ENCODE results near the gene NIT1.

NIT1 gene

GRCh38 chr1:161071886-161072371 is 46.0 kb upstream of the NIT1 start:
- peak; percentile 84 for DNase-seq
- H3K4me3 ChIP-seq (ENCODE audit: low read depth, low read length) = no peak overlapping the region
- H3K9me3 ChIP-seq (ENCODE audit: severe bottlenecking) = no peaks in the 10 kb centered on the region
- no peaks in the 10 kb centered on the region for H3K27me3 ChIP-seq (ENCODE audit: insufficient read depth, low read depth, severe bottlenecking)
- TF ChIP-seq CTCF (IDR thresholded peaks at IDR 0.05; ENCODE audit: low read depth, low read length) = peak; percentile 86
- H3K27ac ChIP-seq = no peak overlapping the region
- no peaks in the 10 kb centered on the region for H3K36me3 ChIP-seq

DNA sequence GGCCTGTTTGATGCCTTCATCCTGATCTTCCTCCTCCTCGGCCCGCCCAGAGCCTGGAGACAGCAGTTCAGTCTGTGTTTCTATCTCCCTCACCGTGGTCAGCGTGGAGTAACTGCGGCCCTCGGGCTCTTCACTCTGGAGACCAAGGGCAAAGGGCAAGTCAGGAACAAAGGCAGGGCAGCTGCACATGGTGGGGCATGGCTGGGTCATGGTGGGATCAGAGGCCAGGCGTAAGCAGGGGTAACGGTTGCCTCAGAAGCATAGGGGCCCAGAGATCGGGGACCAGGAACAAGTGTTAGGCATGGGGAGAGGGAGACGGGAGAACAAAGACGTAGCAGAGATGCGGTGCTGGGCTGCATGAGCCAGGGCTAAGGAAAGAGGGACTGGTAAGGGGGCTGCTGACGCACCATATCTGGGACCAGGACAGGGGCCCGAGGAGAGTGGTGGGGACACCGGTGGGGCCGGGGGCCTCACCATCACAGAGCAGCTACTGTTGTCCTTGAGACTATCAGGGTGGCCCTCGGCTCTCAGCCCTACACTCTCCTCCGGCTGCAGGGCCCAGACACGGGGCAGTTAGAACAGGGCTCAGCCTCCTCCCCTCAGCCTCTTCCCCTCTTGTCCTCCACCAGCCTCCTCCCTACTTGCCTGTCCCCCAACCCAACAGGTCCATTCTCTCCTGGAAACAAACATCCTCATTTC is 45.0 kb upstream of the NIT1 start:
- no peak for TF ChIP-seq CTCF (IDR thresholded peaks at IDR 0.05; ENCODE audit: low read depth, low read length)
- no peak overlapping the region for H3K27ac ChIP-seq

GRCh38 chr1:161073474-161074121 is 44.3 kb upstream of the NIT1 start:
- no peaks in the 10 kb centered on the region for H3K27me3 ChIP-seq (ENCODE audit: insufficient read depth, low read depth, severe bottlenecking)

More for the DNA sequence above, 45.0 kb upstream of the NIT1 start:
- Histone ChIP-seq H3K36me3 (no peaks in the 10 kb centered on the region), H3K9me3 (ENCODE audit: severe bottlenecking) (no peaks in the 10 kb centered on the region), H3K27me3 (ENCODE audit: insufficient read depth, low read depth, severe bottlenecking) (no peaks in the 10 kb centered on the region), H3K4me3 (ENCODE audit: low read depth, low read length) (no peak overlapping the region)
- DNase-seq = no peak

GRCh38 chr1:161074676-161075368 is 43.1 kb upstream of the NIT1 start:
- peak; percentile 50 for DNase-seq
- H3K27me3 ChIP-seq (ENCODE audit: insufficient read depth, low read depth, severe bottlenecking) = no peaks in the 10 kb centered on the region
- H3K27ac ChIP-seq = no peak overlapping the region
- H3K9me3 ChIP-seq (ENCODE audit: severe bottlenecking) = no peaks in the 10 kb centered on the region
- H3K4me3 ChIP-seq (ENCODE audit: low read depth, low read length) = no peak overlapping the region
- no peak for TF ChIP-seq CTCF (IDR thresholded peaks at IDR 0.05; ENCODE audit: low read depth, low read length)
- H3K36me3 ChIP-seq = no peaks in the 10 kb centered on the region

More at GRCh38 chr1:161073474-161074121, 44.3 kb upstream of the NIT1 start:
- no peak overlapping the region for H3K27ac ChIP-seq
- H3K4me3 ChIP-seq (ENCODE audit: low read depth, low read length) = no peak overlapping the region
- peak; percentile 38; the same call in 1 of the 2 replicates for TF ChIP-seq CTCF (IDR thresholded peaks at IDR 0.05; ENCODE audit: low read depth, low read length)
- H3K36me3 ChIP-seq = no peaks in the 10 kb centered on the region
- peak; percentile 41 for DNase-seq
- no peaks in the 10 kb centered on the region for H3K9me3 ChIP-seq (ENCODE audit: severe bottlenecking)

GRCh38 chr1:161076410-161076809 is 41.5 kb upstream of the NIT1 start:
- no peak overlapping the region for H3K4me3 ChIP-seq (ENCODE audit: low read depth, low read length)
- H3K27me3 ChIP-seq (ENCODE audit: insufficient read depth, low read depth, severe bottlenecking) = no peaks in the 10 kb centered on the region
- no peak for TF ChIP-seq CTCF (IDR thresholded peaks at IDR 0.05; ENCODE audit: low read depth, low read length)
- no peak for DNase-seq
- no peaks in the 10 kb centered on the region for H3K36me3 ChIP-seq
- H3K9me3 ChIP-seq (ENCODE audit: severe bottlenecking) = no peaks in the 10 kb centered on the region
- H3K27ac ChIP-seq = no peak overlapping the region
